GM12878 (cell line): ENCODE data around the gene PTBP1. TPM values are rescaled to one million over a fixed set of nuclear protein-coding genes. Genes with fewer than 3 reads are reported as not detected.

ENCODE experiments used
- ATAC-seq: fragments of 200-7000 bp; cut with Tn5 transposase; 3 replicates; pipeline ENCODE4 v1.9.1; 2020; ENCODE audit warnings: mild to moderate bottlenecking, moderate library complexity
- BruUV-seq: library from RNA; stranded (reverse); fragments of 400-500 nt; replicated peaks from 2 replicates; lab custom pipeline; 2021; lab: Mats Ljungman, UMichigan
- CTCF ChIA-PET: fragments of 300-600 bp; sonication (Branson Sonifier 250); formaldehyde crosslinking; extraction: SDS; loops from one replicate; lab custom pipeline; 2021; ENCODE audit warnings: inconsistent platforms; lab: Yijun Ruan, JAX
- POLR2A ChIA-PET: fragments of 350-600 bp; formaldehyde crosslinking; extraction: SDS; loops from one replicate; lab custom pipeline; 2021; ENCODE audit warnings: inconsistent platforms; lab: Charles Lee
- RAD21 ChIA-PET: fragments of 300-600 bp; sonication (Branson Sonifier 250); formaldehyde crosslinking; loops from one replicate; lab custom pipeline; 2023; ENCODE audit warnings: antibody characterized with exemption; ENCODE audit not compliant: unreplicated experiment; lab: Charles Lee
- SMC1A ChIA-PET: fragments of 300-600 bp; sonication (Branson Sonifier 250); formaldehyde crosslinking; loops from one replicate; lab custom pipeline; 2023; ENCODE audit not compliant: unreplicated experiment, uncharacterized antibody; lab: Charles Lee
- DNase-seq: peaks from one replicate; pipeline ENCODE4 v3.0.0-alpha.2; 2011; ENCODE audit warnings: low read depth, low spot score
- FAIRE-seq: peaks from 3 replicates; lab custom pipeline; 2011; peaks lifted over from hg19 to GRCh38; lab: Jason Lieb, UNC
- H2AFZ ChIP-seq: 2 replicates; pipeline ENCODE4 v1.6.0; 2011; ENCODE audit warnings: low read depth, low read length, control low read depth; ENCODE audit not compliant: control insufficient read depth
- H3K27ac ChIP-seq: 2 replicates; pipeline ENCODE4 v1.5.1; 2011; ENCODE audit warnings: control low read depth; ENCODE audit not compliant: control insufficient read depth, insufficient read depth
- H3K27me3 ChIP-seq, 2 experiments: replicated peaks in 1 of 2; 2 replicates each; pipeline versions ENCODE4 v1.6.0 to v1.6.1; 2011; ENCODE audit warnings: low read length in 1 of 2; ENCODE audit not compliant: control insufficient read depth in 2 of 2, insufficient read depth in 2 of 2
- H3K36me3 ChIP-seq, 2 experiments: 2 replicates each; pipeline ENCODE4 v1.5.1; 2011; ENCODE audit warnings: low read length in 1 of 2; ENCODE audit not compliant: control insufficient read depth in 2 of 2, insufficient read depth in 2 of 2
- H3K4me1 ChIP-seq: 2 replicates; pipeline ENCODE4 v1.6.1; 2011; ENCODE audit warnings: mild to moderate bottlenecking, low read length, moderate library complexity, mixed read lengths; ENCODE audit not compliant: control insufficient read depth, insufficient read depth
- H3K4me2 ChIP-seq: 2 replicates; pipeline ENCODE4 v1.6.0; 2011; ENCODE audit warnings: control low read depth; ENCODE audit not compliant: control insufficient read depth, insufficient read depth
- H3K4me3 ChIP-seq: fragments of 200-600 bp; sonication (generic); 2 replicates; pipeline ENCODE4 v1.5.1; 2016
- H3K79me2 ChIP-seq: 2 replicates; pipeline ENCODE4 v1.6.0; 2011; ENCODE audit warnings: low read length; ENCODE audit not compliant: control insufficient read depth, insufficient read depth
- H3K9ac ChIP-seq: 2 replicates; pipeline ENCODE4 v1.8.0; 2011; ENCODE audit warnings: low read length, control low read depth, mixed read lengths; ENCODE audit not compliant: control insufficient read depth, insufficient read depth
- H3K9me3 ChIP-seq: replicated peaks from 3 replicates; pipeline ENCODE4 v1.5.1; 2011; ENCODE audit warnings: mild to moderate bottlenecking, low read length; ENCODE audit not compliant: control insufficient read depth, insufficient read depth
- H4K20me1 ChIP-seq: 2 replicates; pipeline ENCODE4 v1.6.0; 2011; ENCODE audit not compliant: control insufficient read depth, insufficient read depth
- BHLHE40 ChIP-seq, 2 experiments: fragments of 450-650 bp in 1 of 2; IDR thresholded peaks; 2 replicates each; pipeline ENCODE4 v1.6.1; 2011 to 2017; ENCODE audit warnings: low read depth in 2 of 2, borderline replicate concordance in 1 of 2, improper control_type of control experiment in 1 of 2, low read length in 1 of 2, mild to moderate bottlenecking in 1 of 2
- CREB1 ChIP-seq: IDR thresholded peaks from 2 replicates; pipeline ENCODE4 v1.6.1; 2012; ENCODE audit warnings: low read depth, mild to moderate bottlenecking, inconsistent platforms
- MTA2 ChIP-seq: fragments of 450-650 bp; IDR thresholded peaks from 2 replicates; pipeline ENCODE4 v1.6.1; 2016; ENCODE audit warnings: low read depth, mild to moderate bottlenecking, moderate library complexity
- RAD21 ChIP-seq: IDR thresholded peaks from 2 replicates; pipeline ENCODE4 v1.6.1; 2011; ENCODE audit warnings: mild to moderate bottlenecking, low read depth, low read length, moderate library complexity; ENCODE audit not compliant: insufficient read depth
- WGBS: methylation state at CpG from one replicate; pipeline ENCODE4 v1.1.6; 2016; ENCODE audit warnings: low lambda C conversion rate; ENCODE audit not compliant: insufficient replicate concordance, insufficient coverage; ENCODE audit errors: missing lambda C conversion rate; 5-methylcytosine and 5-hydroxymethylcytosine counted together
- in situ Hi-C: fragments of 300-500 bp; cut with MboI; formaldehyde crosslinking; loops from 9 replicates; pipeline ENCODE4 v1.14.3; 2018; ENCODE audit warnings: mixed read lengths
- intact Hi-C: fragments of 100-400 bp; cut with micrococcal nuclease; formaldehyde crosslinking; loops from one replicate; pipeline ENCODE4 v1.14.2; 2022; ENCODE audit not compliant: unreplicated experiment
- polyA plus RNA-seq, 11 experiments: library from polyadenylated mRNA; depleted of rRNA in 4 of 11; unstranded in 6 of 11; stranded (reverse) in 5 of 11; fragments of >200 nt; fragmentation: Nextera tagmentation in 4 of 11; fragmentation: Illumina TruSeq in 1 of 11; extraction: Ambion mirVana in 4 of 11; extraction: Trizol in 1 of 11; gene quantifications; 1 replicate in 1 of 11; 2 replicates in 10 of 11; pipeline versions ENCODE4 v1.2.1 to v1.2.3, GENCODE V29; 2011 to 2016; ENCODE audit warnings: inconsistent platforms in 2 of 11, missing spikeins in 2 of 11, low read depth in 1 of 11
- total RNA-seq, 4 experiments: library from RNA; depleted of rRNA in 3 of 4; stranded (reverse); fragments of >200 nt in 3 of 4; fragmentation: Illumina TruSeq in 1 of 4; extraction: Trizol in 1 of 4; gene quantifications; 2 replicates each; pipeline versions ENCODE4 v1.2.1 to v1.2.3, GENCODE V29; 2013 to 2021
- TF ChIP-seq, protein P1 (sequence below): IDR thresholded peaks from 2 replicates; pipeline ENCODE4 v1.6.1; 2012; ENCODE audit warnings: low read length, inconsistent platforms
- TF ChIP-seq, protein P2 (sequence below): IDR thresholded peaks from 2 replicates; pipeline ENCODE4 v1.6.1; 2012; ENCODE audit warnings: mild to moderate bottlenecking, low read depth, low read length

The PTBP1 gene
- total and polyA plus RNA-seq, 10 of the 15 experiments (the other 5 are each of a cell fraction or from before 2014, with no cell fraction given): 13.1 to 532 (median 217) TPM

DNA sequence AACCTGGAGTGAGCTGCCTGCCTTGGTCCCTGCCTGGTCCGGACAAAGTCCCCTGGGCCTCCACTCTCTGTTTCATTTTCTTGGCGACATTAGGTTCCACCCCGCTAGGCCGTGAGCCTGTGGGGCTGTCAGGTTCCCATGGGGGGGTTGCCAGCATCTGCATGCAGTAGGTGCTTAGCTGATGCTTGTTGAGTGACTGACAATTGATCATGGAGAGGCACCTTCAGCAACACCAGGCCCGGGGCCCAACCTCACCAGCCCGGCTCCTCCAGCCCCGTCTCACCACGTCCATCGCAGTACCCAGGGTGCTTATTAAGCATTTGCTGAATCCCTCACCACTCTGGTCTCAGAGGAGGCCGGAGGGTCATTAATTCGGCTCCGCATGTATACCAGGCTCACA, 33.0 kb upstream of the PTBP1 start:
- H3K4me2 ChIP-seq: no peak overlapping the region
- ChIA-PET RAD21 (no interaction called here), SMC1A (no interaction called here)
- no peak overlapping the region for H2AFZ ChIP-seq
- H3K27me3 ChIP-seq: no peaks in the 10 kb centered on the region
- no peaks in the 10 kb centered on the region; the same call in 2 of the 3 replicates for H3K9me3 ChIP-seq
- no peak overlapping the region for H3K9ac ChIP-seq
- no peaks in the 10 kb centered on the region for H4K20me1 ChIP-seq
- no peak for TF ChIP-seq CREB1
- TF ChIP-seq BHLHE40 (IDR thresholded peaks at IDR 0.05; ENCODE audit: borderline replicate concordance in 1 of 2, low read depth in 2 of 2, low read length in 1 of 2): no peak
- TF ChIP-seq, protein P1, sequence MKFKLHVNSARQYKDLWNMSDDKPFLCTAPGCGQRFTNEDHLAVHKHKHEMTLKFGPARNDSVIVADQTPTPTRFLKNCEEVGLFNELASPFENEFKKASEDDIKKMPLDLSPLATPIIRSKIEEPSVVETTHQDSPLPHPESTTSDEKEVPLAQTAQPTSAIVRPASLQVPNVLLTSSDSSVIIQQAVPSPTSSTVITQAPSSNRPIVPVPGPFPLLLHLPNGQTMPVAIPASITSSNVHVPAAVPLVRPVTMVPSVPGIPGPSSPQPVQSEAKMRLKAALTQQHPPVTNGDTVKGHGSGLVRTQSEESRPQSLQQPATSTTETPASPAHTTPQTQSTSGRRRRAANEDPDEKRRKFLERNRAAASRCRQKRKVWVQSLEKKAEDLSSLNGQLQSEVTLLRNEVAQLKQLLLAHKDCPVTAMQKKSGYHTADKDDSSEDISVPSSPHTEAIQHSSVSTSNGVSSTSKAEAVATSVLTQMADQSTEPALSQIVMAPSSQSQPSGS: no peak
- no peak for TF ChIP-seq MTA2
- TF ChIP-seq RAD21: no peak
- TF ChIP-seq, protein P2, sequence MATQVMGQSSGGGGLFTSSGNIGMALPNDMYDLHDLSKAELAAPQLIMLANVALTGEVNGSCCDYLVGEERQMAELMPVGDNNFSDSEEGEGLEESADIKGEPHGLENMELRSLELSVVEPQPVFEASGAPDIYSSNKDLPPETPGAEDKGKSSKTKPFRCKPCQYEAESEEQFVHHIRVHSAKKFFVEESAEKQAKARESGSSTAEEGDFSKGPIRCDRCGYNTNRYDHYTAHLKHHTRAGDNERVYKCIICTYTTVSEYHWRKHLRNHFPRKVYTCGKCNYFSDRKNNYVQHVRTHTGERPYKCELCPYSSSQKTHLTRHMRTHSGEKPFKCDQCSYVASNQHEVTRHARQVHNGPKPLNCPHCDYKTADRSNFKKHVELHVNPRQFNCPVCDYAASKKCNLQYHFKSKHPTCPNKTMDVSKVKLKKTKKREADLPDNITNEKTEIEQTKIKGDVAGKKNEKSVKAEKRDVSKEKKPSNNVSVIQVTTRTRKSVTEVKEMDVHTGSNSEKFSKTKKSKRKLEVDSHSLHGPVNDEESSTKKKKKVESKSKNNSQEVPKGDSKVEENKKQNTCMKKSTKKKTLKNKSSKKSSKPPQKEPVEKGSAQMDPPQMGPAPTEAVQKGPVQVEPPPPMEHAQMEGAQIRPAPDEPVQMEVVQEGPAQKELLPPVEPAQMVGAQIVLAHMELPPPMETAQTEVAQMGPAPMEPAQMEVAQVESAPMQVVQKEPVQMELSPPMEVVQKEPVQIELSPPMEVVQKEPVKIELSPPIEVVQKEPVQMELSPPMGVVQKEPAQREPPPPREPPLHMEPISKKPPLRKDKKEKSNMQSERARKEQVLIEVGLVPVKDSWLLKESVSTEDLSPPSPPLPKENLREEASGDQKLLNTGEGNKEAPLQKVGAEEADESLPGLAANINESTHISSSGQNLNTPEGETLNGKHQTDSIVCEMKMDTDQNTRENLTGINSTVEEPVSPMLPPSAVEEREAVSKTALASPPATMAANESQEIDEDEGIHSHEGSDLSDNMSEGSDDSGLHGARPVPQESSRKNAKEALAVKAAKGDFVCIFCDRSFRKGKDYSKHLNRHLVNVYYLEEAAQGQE: no peak
- TF ChIP-seq, all 136 proteins: peak for 0
- H3K4me1 ChIP-seq: no peaks in the 10 kb centered on the region
- intact Hi-C loops (no loop called here), in situ Hi-C loops (no loop called here)
- no peak overlapping the region for H3K4me3 ChIP-seq
- FAIRE-seq: no peak
- no peak for ATAC-seq
- H3K79me2 ChIP-seq: no peaks in the 10 kb centered on the region
- BruUV-seq: no TSS peak
- no peaks in the 10 kb centered on the region for H3K36me3 ChIP-seq
- 48% methylated on average over 12 of the region's 12 CpGs for whole genome bisulfite sequencing
- ChIA-PET POLR2A (no interaction called here), CTCF (no interaction called here)
- no peak for DNase-seq
- no peak overlapping the region for H3K27ac ChIP-seq
